HepG2 (cell line): ENCODE data around the gene CSRP3. TPM values are rescaled to one million over a fixed set of nuclear protein-coding genes. Genes with fewer than 3 reads are reported as not detected.

Experiments used
- ATAC-seq: fragments of 200-7000 bp; cut with Tn5 transposase; 3 replicates; pipeline ENCODE4 v1.9.1; 2020; ENCODE audit warnings: mild to moderate bottlenecking, moderate library complexity
- BruUV-seq: library from RNA; stranded (reverse); fragments of 400-500 nt; replicated peaks from 2 replicates; lab custom pipeline; 2021; lab: Mats Ljungman, UMichigan
- CTCF ChIA-PET: fragments of 300-600 bp; formaldehyde crosslinking; extraction: SDS; loops from one replicate; lab custom pipeline; 2021; ENCODE audit warnings: low total read pairs, inconsistent platforms, low intra/inter-chr PET ratio; lab: Yijun Ruan, JAX
- POLR2A ChIA-PET: fragments of 350-600 bp; sonication (Branson Sonifier 250); formaldehyde crosslinking; loops from one replicate; lab custom pipeline; 2020; ENCODE audit warnings: antibody characterized with exemption, inconsistent platforms; lab: Yijun Ruan, JAX
- DNase-seq: peaks from one replicate; pipeline ENCODE4 v3.0.0-alpha.2; 2015; ENCODE audit warnings: low spot score
- FAIRE-seq: peaks from 3 replicates; lab custom pipeline; 2011; peaks lifted over from hg19 to GRCh38; lab: Jason Lieb, UNC
- H2AFZ ChIP-seq: one replicate; pipeline ENCODE4 v1.6.1; 2011; ENCODE audit warnings: low read length, inconsistent platforms
- H3K27ac ChIP-seq: fragments of 300-600 bp; 3 replicates; pipeline ENCODE4 v1.8.0; 2011; ENCODE audit warnings: mixed run types, mild to moderate bottlenecking, mixed read lengths, low read length, inconsistent platforms; ENCODE audit not compliant: insufficient read depth; ENCODE audit errors: extremely low read length
- H3K27me3 ChIP-seq, 2 experiments: fragments of 200-600 bp in 1 of 2; 2 replicates in 1 of 2; 3 replicates in 1 of 2; pipeline versions ENCODE4 v1.6.0 to v1.8.0; 2011; ENCODE audit warnings: low read length in 2 of 2, mild to moderate bottlenecking in 2 of 2, moderate library complexity in 2 of 2, inconsistent platforms in 1 of 2; ENCODE audit not compliant: insufficient read depth in 2 of 2, control insufficient read depth in 1 of 2
- H3K36me3 ChIP-seq, 2 experiments: fragments of 200-600 bp in 1 of 2; replicated peaks in 1 of 2; 2 replicates in 1 of 2; 3 replicates in 1 of 2; pipeline versions ENCODE4 v1.5.1 to v1.8.0; 2011; ENCODE audit warnings: low read length in 2 of 2, inconsistent platforms in 1 of 2; ENCODE audit not compliant: insufficient read depth in 2 of 2, control insufficient read depth in 1 of 2
- H3K4me1 ChIP-seq: 2 replicates; pipeline ENCODE4 v1.5.1; 2012; ENCODE audit warnings: low read length, inconsistent platforms; ENCODE audit not compliant: insufficient read depth
- H3K4me2 ChIP-seq: 2 replicates; pipeline ENCODE4 v1.6.0; 2011; ENCODE audit warnings: low read depth, low read length, inconsistent platforms
- H3K4me3 ChIP-seq, 3 experiments: fragments of 200-600 bp in 1 of 3; sonication (generic), shearing (Covaris generic) in 1 of 3; replicated peaks in 1 of 3; 2 replicates each; pipeline ENCODE4 v1.5.1; 2011 to 2016; ENCODE audit warnings: low read length in 3 of 3, inconsistent platforms in 2 of 3, low read depth in 2 of 3, mild to moderate bottlenecking in 2 of 3, control low read depth in 1 of 3, mixed read lengths in 1 of 3; ENCODE audit not compliant: insufficient read depth in 1 of 3
- H3K79me2 ChIP-seq: one replicate; pipeline ENCODE4 v1.6.1; 2011; ENCODE audit warnings: low read length, inconsistent platforms; ENCODE audit not compliant: insufficient read depth
- H3K9ac ChIP-seq: 2 replicates; pipeline ENCODE4 v1.6.0; 2011; ENCODE audit warnings: mild to moderate bottlenecking, low read depth, low read length, inconsistent platforms; ENCODE audit not compliant: insufficient read depth
- H3K9me3 ChIP-seq: 2 replicates; pipeline ENCODE4 v1.5.1; 2012; ENCODE audit warnings: mild to moderate bottlenecking, low read length
- H4K20me1 ChIP-seq: 2 replicates; pipeline ENCODE4 v1.6.0; 2011; ENCODE audit warnings: inconsistent platforms, mild to moderate bottlenecking, low read length, moderate library complexity; ENCODE audit not compliant: insufficient read depth
- ARNT2 ChIP-seq: sonication (generic); formaldehyde crosslinking; IDR thresholded peaks from 2 replicates; pipeline ENCODE4 v1.8.0; 2022; ENCODE audit warnings: mild to moderate bottlenecking, low read depth, missing genetic modification reagents, moderate library complexity
- EHMT2 ChIP-seq: fragments of 200-600 bp; sonication (generic); IDR thresholded peaks from 2 replicates; pipeline ENCODE4 v1.7.0; 2017; ENCODE audit warnings: antibody characterized with exemption, low read depth, low read length, borderline replicate concordance
- SCMH1 ChIP-seq: sonication (generic); formaldehyde crosslinking; IDR thresholded peaks from 2 replicates; pipeline ENCODE4 v1.9.0; 2021; ENCODE audit warnings: missing genetic modification reagents, mild to moderate bottlenecking, borderline replicate concordance
- TRIM24 ChIP-seq: sonication (generic); formaldehyde crosslinking; IDR thresholded peaks from 2 replicates; pipeline ENCODE4 v1.8.0; 2022; ENCODE audit warnings: mild to moderate bottlenecking, missing genetic modification reagents
- ZNF430 ChIP-seq: sonication (generic); formaldehyde crosslinking; IDR thresholded peaks from 2 replicates; pipeline ENCODE4 v1.9.0; 2021; ENCODE audit warnings: mild to moderate bottlenecking, missing genetic modification reagents
- ZNF615 ChIP-seq: sonication (generic); formaldehyde crosslinking; IDR thresholded peaks from 2 replicates; pipeline ENCODE4 v1.5.0; 2020; ENCODE audit warnings: mild to moderate bottlenecking, missing genetic modification reagents, borderline replicate concordance
- ZNF724P ChIP-seq: sonication (generic); formaldehyde crosslinking; IDR thresholded peaks from 2 replicates; pipeline ENCODE4 v1.8.0; 2022; ENCODE audit warnings: missing genetic modification reagents, borderline replicate concordance
- WGBS: methylation state at CpG from one replicate; pipeline ENCODE4 v1.1.6; 2017; ENCODE audit warnings: low lambda C conversion rate; 5-methylcytosine and 5-hydroxymethylcytosine counted together
- in situ Hi-C: cut with HindIII; loops from 2 replicates; pipeline ENCODE4 v1.10.0; 2017; ENCODE audit warnings: low pct_unique_long_range_greater_than_20kb; ENCODE audit not compliant: extremely low pct_ligation_motif_present
- intact Hi-C: fragments of 100-400 bp; cut with micrococcal nuclease; formaldehyde crosslinking; loops from one replicate; pipeline ENCODE4 v1.10.0; 2022; ENCODE audit not compliant: unreplicated experiment
- polyA plus RNA-seq, 8 experiments: library from polyadenylated mRNA; depleted of rRNA in 3 of 8; stranded (reverse) in 7 of 8; unstranded in 1 of 8; fragments of >200 nt; fragmentation: Illumina TruSeq in 4 of 8; extraction: Trizol in 4 of 8; gene quantifications; 2 replicates each; pipeline versions ENCODE4 v1.2.1 to v1.2.3, GENCODE V29; 2011 to 2016; ENCODE audit warnings: low read depth in 4 of 8, missing spikeins in 1 of 8, mixed read lengths in 1 of 8; ENCODE audit not compliant: insufficient read depth in 1 of 8
- total RNA-seq, 5 experiments: library from RNA; depleted of rRNA; stranded (reverse); fragments of >200 nt; fragmentation: Illumina TruSeq; extraction: Trizol; gene quantifications; 2 replicates each; pipeline ENCODE4 v1.2.3, GENCODE V29; 2016; ENCODE audit warnings: low read depth in 1 of 5
- TF ChIP-seq, protein P1 (sequence below): sonication (generic); formaldehyde crosslinking; IDR thresholded peaks from 2 replicates; pipeline ENCODE4 v1.8.0; 2022; ENCODE audit warnings: mild to moderate bottlenecking, missing genetic modification reagents, borderline replicate concordance
- TF ChIP-seq, protein P2 (sequence below): sonication (generic); formaldehyde crosslinking; IDR thresholded peaks from 2 replicates; pipeline ENCODE4 v1.4.0; 2020; ENCODE audit warnings: missing genetic modification reagents
- TF ChIP-seq, protein P3 (sequence below): sonication (generic); formaldehyde crosslinking; conservative IDR thresholded peaks from 2 replicates; pipeline ENCODE4 v1.4.0; 2020; ENCODE audit warnings: missing genetic modification reagents
- TF ChIP-seq, protein P4 (sequence below): IDR thresholded peaks from 2 replicates; pipeline ENCODE4 v1.6.1; 2016; ENCODE audit warnings: missing genetic modification reagents, missing compliant biosample characterization
- TF ChIP-seq, protein P5 (sequence below): sonication (generic); formaldehyde crosslinking; IDR thresholded peaks from 2 replicates; pipeline ENCODE4 v1.4.0; 2020; ENCODE audit warnings: missing genetic modification reagents
- TF ChIP-seq, protein P6 (sequence below): sonication (generic); formaldehyde crosslinking; IDR thresholded peaks from 2 replicates; pipeline ENCODE4 v1.8.1; 2023; ENCODE audit warnings: missing genetic modification reagents, inconsistent platforms, borderline replicate concordance

The CSRP3 gene
- total and polyA plus RNA-seq, 2 of the 13 experiments (the other 11 are each of a cell fraction or from before 2014, with no cell fraction given), result not detected

DNA sequence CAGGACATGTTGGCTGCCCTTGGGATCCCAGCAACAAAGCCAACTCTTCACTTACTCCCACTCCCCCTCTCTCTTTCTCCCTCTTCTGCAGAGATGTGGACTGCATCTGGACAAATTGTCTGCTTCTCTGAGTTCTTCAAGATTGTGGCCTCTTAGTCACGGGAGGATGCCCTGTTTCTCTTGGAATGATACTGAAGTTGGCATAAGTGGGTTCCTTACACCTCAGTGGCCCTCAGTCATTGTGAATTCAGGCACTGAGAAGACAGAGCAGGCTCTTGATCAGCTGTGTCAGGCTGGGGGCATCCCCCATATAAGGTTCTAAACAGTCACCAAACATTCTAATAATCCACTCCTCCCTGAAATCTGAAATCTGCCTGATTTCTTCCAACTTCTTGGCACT lies 45.0 kb upstream of the CSRP3 start (continued):
- TF ChIP-seq, protein P1, sequence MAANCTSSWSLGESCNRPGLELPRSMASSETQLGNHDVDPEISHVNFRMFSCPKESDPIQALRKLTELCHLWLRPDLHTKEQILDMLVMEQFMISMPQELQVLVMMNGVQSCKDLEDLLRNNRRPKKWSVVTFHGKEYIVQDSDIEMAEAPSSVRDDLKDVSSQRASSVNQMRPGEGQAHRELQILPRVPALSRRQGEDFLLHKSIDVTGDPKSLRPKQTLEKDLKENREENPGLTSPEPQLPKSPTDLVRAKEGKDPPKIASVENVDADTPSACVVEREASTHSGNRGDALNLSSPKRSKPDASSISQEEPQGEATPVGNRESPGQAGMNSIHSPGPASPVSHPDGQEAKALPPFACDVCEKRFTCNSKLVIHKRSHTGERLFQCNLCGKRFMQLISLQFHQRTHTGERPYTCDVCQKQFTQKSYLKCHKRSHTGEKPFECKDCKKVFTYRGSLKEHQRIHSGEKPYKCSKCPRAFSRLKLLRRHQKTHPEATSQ (CRISPR knock-in tag), result no peak
- TF ChIP-seq ZNF615 (CRISPR knock-in tag), result no peak

DNA sequence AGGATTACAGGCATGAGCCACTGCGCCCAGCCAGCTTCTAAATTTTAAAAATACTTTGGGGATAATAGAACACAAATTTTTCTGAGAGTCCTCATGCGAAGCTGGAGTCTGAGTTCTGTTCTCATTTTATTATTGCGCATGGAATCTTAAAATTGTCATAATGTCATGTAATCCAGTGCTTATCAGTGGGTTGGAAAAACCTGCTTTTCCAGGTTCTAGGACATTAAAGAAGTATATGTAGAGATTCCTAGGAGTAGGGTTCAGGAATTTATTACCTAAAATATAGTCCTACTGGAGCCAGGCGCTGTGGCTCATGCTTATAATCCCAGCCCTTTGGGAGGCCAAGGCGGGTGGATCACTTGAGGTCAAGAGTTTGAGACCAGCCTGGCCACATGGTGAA lies 43.6 kb upstream of the CSRP3 start:
- no peaks in the 10 kb centered on the region for H3K9me3 ChIP-seq
- intact Hi-C loops, result no loop called here
- H3K79me2 ChIP-seq, result no peaks in the 10 kb centered on the region
- in situ Hi-C loops, result no loop called here
- no peak overlapping the region for H3K27ac ChIP-seq
- BruUV-seq, result no TSS peak
- no peaks in the 10 kb centered on the region for H3K36me3 ChIP-seq
- H4K20me1 ChIP-seq, result no peaks in the 10 kb centered on the region
- H3K4me1 ChIP-seq, result peaks cover 25% of the 10 kb centered on the region
- no peak for FAIRE-seq
- ATAC-seq, result no peak
- no peak overlapping the region for H3K4me3 ChIP-seq
- no peak for DNase-seq
- ChIA-PET POLR2A (no interaction called here), CTCF (no interaction called here)
- no peak overlapping the region for H2AFZ ChIP-seq
- no peaks in the 10 kb centered on the region; a peak in 1 of 5 replicates for H3K27me3 ChIP-seq
- H3K4me2 ChIP-seq, result no peak overlapping the region
- WGBS, result 62% methylated on average over 5 of the region's 5 CpGs
- no peak overlapping the region for H3K9ac ChIP-seq
- TF ChIP-seq ARNT2 (CRISPR knock-in tag) (no peak), SCMH1 (CRISPR knock-in tag) (no peak), ZNF724P (CRISPR knock-in tag) (no peak), EHMT2 (no peak), TRIM24 (no peak), ZNF430 (no peak)
- TF ChIP-seq, protein P2, sequence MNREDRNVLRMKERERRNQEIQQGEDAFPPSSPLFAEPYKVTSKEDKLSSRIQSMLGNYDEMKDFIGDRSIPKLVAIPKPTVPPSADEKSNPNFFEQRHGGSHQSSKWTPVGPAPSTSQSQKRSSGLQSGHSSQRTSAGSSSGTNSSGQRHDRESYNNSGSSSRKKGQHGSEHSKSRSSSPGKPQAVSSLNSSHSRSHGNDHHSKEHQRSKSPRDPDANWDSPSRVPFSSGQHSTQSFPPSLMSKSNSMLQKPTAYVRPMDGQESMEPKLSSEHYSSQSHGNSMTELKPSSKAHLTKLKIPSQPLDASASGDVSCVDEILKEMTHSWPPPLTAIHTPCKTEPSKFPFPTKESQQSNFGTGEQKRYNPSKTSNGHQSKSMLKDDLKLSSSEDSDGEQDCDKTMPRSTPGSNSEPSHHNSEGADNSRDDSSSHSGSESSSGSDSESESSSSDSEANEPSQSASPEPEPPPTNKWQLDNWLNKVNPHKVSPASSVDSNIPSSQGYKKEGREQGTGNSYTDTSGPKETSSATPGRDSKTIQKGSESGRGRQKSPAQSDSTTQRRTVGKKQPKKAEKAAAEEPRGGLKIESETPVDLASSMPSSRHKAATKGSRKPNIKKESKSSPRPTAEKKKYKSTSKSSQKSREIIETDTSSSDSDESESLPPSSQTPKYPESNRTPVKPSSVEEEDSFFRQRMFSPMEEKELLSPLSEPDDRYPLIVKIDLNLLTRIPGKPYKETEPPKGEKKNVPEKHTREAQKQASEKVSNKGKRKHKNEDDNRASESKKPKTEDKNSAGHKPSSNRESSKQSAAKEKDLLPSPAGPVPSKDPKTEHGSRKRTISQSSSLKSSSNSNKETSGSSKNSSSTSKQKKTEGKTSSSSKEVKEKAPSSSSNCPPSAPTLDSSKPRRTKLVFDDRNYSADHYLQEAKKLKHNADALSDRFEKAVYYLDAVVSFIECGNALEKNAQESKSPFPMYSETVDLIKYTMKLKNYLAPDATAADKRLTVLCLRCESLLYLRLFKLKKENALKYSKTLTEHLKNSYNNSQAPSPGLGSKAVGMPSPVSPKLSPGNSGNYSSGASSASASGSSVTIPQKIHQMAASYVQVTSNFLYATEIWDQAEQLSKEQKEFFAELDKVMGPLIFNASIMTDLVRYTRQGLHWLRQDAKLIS (CRISPR knock-in tag), result no peak
- TF ChIP-seq, protein P3, sequence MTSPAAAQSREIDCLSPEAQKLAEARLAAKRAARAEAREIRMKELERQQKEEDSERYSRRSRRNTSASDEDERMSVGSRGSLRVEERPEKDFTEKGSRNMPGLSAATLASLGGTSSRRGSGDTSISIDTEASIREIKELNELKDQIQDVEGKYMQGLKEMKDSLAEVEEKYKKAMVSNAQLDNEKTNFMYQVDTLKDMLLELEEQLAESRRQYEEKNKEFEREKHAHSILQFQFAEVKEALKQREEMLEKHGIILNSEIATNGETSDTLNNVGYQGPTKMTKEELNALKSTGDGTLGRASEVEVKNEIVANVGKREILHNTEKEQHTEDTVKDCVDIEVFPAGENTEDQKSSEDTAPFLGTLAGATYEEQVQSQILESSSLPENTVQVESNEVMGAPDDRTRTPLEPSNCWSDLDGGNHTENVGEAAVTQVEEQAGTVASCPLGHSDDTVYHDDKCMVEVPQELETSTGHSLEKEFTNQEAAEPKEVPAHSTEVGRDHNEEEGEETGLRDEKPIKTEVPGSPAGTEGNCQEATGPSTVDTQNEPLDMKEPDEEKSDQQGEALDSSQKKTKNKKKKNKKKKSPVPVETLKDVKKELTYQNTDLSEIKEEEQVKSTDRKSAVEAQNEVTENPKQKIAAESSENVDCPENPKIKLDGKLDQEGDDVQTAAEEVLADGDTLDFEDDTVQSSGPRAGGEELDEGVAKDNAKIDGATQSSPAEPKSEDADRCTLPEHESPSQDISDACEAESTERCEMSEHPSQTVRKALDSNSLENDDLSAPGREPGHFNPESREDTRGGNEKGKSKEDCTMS (CRISPR knock-in tag), result no peak
- TF ChIP-seq, protein P4, sequence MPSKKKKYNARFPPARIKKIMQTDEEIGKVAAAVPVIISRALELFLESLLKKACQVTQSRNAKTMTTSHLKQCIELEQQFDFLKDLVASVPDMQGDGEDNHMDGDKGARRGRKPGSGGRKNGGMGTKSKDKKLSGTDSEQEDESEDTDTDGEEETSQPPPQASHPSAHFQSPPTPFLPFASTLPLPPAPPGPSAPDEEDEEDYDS, result no peak
- TF ChIP-seq, protein P5, sequence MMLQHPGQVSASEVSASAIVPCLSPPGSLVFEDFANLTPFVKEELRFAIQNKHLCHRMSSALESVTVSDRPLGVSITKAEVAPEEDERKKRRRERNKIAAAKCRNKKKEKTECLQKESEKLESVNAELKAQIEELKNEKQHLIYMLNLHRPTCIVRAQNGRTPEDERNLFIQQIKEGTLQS (CRISPR knock-in tag), result no peak
- TF ChIP-seq, protein P6, sequence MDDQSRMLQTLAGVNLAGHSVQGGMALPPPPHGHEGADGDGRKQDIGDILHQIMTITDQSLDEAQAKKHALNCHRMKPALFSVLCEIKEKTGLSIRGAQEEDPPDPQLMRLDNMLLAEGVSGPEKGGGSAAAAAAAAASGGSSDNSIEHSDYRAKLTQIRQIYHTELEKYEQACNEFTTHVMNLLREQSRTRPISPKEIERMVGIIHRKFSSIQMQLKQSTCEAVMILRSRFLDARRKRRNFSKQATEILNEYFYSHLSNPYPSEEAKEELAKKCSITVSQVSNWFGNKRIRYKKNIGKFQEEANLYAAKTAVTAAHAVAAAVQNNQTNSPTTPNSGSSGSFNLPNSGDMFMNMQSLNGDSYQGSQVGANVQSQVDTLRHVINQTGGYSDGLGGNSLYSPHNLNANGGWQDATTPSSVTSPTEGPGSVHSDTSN (CRISPR knock-in tag), result no peak
